ENCODE data around the gene PLXNB2.

PLXNB2 gene

DNA sequence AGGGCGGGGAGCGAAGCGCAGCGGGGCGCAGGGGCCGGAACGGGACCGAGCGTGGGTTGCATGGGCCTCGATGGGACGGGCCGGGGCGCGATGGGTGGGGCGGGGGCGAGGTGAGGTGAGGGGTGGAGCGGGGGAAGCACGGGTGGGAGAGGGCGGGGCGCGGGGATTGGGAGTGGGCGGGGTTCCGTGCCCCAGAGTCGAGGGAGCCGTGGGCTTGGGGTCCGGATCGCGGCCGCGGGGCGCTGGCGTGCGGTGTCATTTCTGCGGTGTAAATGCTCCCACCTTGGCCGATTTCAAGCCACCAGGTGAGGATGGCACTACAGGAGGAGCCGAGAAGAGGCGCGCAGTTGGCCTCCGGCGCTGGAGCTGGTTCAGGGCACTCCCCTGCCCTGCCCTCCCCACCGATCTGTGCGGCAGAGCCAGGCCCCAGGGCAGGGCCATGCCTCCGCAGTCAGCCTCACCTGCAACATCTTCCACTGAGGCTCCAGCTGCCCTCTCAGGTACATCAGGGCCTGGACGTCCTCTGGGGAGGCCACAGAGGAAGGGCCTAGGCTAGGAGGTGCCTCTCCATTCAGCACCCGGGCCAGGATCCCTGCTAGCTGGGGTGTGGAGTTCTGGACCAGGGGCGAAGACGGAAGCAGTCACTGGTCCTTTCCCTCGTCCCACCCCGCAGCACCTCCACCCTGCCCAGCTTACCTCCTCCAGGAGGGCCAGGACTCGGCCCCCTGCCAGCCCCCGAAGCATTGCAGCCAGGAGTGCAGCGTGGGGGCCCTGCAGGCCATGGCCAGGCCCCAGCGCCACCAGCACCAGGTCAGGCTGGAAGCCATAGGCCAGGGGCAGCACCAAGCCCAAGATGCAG, 62.0 kb downstream of the PLXNB2 start:
- Histone ChIP-seq H3K4me3 (ENCODE audit: low read depth, low read length) (peak overlapping the region; percentile 87), H3K36me3 (ENCODE audit: control insufficient read depth, insufficient read depth, low read length) (peaks cover 10% of the 10 kb centered on the region), H3K27ac (ENCODE audit: low read depth, low read length) (peak overlapping the region; percentile 56), H3K4me1 (ENCODE audit: control insufficient read depth, insufficient read depth, low read length) (peaks cover 18% of the 10 kb centered on the region), H3K27me3 (ENCODE audit: control insufficient read depth, insufficient read depth, low read length) (no peaks in the 10 kb centered on the region), H3K9ac (ENCODE audit: low read length) (peak overlapping the region; percentile 94), H3K9me3 (ENCODE audit: control insufficient read depth, insufficient read depth, low read depth, low read length) (no peaks in the 10 kb centered on the region)

DNA sequence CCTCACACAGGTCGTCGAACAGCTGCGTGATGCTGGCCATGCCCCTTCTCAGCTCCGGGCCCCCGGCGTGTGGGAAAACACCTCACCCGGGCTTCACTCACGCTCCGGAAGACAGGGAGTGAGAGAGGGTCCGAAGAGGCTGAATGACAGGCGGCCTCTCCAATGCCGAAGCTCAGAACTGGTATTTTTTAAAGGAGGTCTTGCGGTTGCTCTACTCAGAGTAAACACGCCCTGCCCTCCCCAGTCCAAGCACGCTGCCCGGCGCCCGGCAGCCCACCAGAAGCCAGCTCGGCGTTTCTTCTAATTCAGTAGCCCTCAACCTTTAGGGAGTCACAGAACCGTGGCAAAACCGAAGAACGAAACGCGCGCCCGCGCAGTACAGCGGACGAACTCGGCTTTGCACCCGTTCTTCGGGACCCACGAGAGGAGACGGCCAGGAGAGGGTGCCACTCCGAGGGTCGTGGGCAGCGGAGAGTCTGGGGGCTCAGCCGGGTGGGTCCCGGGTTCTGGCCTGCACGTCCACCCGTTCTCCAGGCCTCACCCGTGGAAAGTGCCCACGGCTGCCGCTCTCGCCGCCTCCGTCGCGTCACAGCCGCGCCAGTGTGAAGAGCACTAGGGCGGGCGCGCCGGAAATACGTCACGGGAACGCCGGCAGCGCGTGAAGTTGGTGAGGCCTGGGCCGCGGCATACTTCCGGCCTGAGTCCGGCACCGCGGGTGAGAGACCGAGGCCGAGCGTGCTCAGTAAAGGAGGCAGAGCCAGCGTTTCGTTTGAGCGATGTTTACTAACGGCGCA, 62.8 kb downstream of the PLXNB2 start, which contains the start of gene TUBGCP6:
TUBGCP6 (minus strand) TSS at position 604 of the 794 bp plus-strand sequence; CDS start at position 40, 564 bp downstream.
- peak within 1 kb of the TSS; percentile 56 for H3K27ac ChIP-seq (ENCODE audit: low read depth, low read length)
- peaks cover 18% of the 10 kb centered on the region for H3K36me3 ChIP-seq (ENCODE audit: control insufficient read depth, insufficient read depth, low read length)
- H3K9me3 ChIP-seq (ENCODE audit: control insufficient read depth, insufficient read depth, low read depth, low read length), result no peaks in the 10 kb centered on the region
- H3K27me3 ChIP-seq (ENCODE audit: control insufficient read depth, insufficient read depth, low read length), result no peaks in the 10 kb centered on the region
- peak within 1 kb of the TSS; percentile 87 for H3K4me3 ChIP-seq (ENCODE audit: low read depth, low read length)
- H3K9ac ChIP-seq (ENCODE audit: low read length), result peak within 1 kb of the TSS; percentile 94
- peaks cover 13% of the 10 kb centered on the region; the same call in 1 of the 2 replicates for H3K4me1 ChIP-seq (ENCODE audit: control insufficient read depth, insufficient read depth, low read length)

DNA sequence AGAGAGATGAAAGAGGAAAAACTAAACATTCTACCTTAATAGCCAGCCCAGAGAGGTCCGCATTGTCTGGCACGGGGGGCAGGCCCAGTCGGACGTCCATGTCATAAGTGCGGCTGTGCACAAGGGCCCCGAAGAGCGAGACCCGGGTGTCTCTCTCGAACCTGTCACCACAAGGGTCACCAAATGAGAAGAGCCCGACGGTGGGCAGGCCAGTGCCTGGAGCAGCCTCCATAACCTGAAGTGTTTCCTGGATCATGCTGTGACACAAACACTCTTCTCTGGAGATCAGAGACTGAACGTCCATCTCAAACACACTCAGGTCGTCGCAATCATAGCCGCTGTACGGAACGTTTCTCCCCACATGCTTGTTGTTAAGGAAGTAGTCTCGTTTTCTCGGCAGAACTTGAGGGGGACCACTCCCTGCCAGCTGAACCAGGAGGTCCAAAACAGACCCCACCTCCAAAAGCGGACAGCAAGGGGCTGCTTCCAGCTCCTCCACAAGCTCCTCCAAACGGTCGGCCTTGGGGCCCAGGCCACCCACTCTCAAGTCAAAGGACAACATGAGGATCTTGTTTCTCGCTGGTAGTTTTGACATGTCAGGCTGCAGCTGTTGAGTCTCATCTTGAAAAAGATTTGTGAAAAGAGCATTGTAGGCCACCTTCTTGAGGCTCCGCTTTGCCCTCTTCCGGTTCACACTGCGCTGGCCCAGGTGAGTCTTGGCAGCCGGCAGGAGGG, 63.6 kb downstream of the PLXNB2 start:
- H3K27ac ChIP-seq (ENCODE audit: low read depth, low read length), result no peak overlapping the region
- peak overlapping the region; percentile 87 for H3K4me3 ChIP-seq (ENCODE audit: low read depth, low read length)
- H3K4me1 ChIP-seq (ENCODE audit: control insufficient read depth, insufficient read depth, low read length), result peaks cover 13% of the 10 kb centered on the region; the same call in 1 of the 2 replicates
- H3K9ac ChIP-seq (ENCODE audit: low read length), result peak overlapping the region; percentile 94
- peaks cover 22% of the 10 kb centered on the region for H3K36me3 ChIP-seq (ENCODE audit: control insufficient read depth, insufficient read depth, low read length)
- H3K27me3 ChIP-seq (ENCODE audit: control insufficient read depth, insufficient read depth, low read length), result no peaks in the 10 kb centered on the region
- H3K9me3 ChIP-seq (ENCODE audit: control insufficient read depth, insufficient read depth, low read depth, low read length), result no peaks in the 10 kb centered on the region

DNA sequence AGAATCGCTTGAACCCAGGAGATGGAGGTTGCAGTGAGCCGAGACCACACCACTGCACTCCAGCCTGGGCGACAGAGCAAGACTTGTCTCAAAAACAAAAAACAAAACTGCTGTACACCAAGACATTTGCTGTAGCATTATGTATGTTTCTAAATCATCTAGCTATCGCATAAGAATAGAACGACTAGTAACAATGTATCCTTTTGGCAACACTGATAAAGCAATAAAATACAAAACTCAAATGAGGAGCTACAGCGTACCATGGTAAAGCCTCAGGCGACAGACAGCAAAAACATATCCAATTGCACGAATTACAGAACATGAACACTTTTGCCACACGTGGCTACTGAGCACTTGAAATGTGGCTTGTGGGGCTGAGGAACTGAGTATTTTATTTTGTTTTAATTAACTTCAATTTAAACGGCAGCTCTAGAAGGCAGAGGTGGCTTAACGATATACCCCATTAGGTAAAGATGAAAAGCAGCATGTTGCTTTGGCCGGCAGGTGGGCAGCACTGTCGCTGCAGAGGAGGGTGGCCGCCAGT, 65.0 kb downstream of the PLXNB2 start:
- Histone ChIP-seq H3K4me3 (ENCODE audit: low read depth, low read length) (peak overlapping the region; percentile 12; the same call in 1 of the 2 replicates), H3K27me3 (ENCODE audit: control insufficient read depth, insufficient read depth, low read length) (no peaks in the 10 kb centered on the region), H3K9ac (ENCODE audit: low read length) (no peak overlapping the region), H3K4me1 (ENCODE audit: control insufficient read depth, insufficient read depth, low read length) (peaks cover 13% of the 10 kb centered on the region; the same call in 1 of the 2 replicates), H3K9me3 (ENCODE audit: control insufficient read depth, insufficient read depth, low read depth, low read length) (no peaks in the 10 kb centered on the region), H3K36me3 (ENCODE audit: control insufficient read depth, insufficient read depth, low read length) (peaks cover 22% of the 10 kb centered on the region), H3K27ac (ENCODE audit: low read depth, low read length) (no peak overlapping the region)

DNA sequence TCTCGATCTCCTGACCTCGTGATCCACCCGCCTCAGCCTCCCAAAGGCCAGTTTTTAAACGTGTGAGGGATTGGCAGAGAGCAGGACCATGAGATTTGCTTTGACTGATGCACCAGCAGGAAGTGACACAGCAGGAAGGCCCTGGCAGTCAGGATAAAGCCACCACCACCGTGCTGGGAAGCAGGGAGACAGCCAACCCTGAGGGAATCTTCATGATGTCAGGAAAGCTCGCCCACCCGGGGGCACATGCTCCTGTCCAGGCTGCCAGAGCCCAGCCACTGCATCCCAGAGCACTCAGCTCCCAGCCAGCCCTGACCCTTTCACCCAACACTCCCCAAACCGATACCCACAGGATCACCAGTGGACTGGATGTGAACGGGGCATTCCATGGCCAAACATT, 68.7 kb downstream of the PLXNB2 start:
- Histone ChIP-seq H3K4me3 (ENCODE audit: low read depth, low read length) (no peak overlapping the region), H3K4me1 (ENCODE audit: control insufficient read depth, insufficient read depth, low read length) (peaks cover 3% of the 10 kb centered on the region; the same call in 1 of the 2 replicates), H3K27me3 (ENCODE audit: control insufficient read depth, insufficient read depth, low read length) (no peaks in the 10 kb centered on the region)

DNA sequence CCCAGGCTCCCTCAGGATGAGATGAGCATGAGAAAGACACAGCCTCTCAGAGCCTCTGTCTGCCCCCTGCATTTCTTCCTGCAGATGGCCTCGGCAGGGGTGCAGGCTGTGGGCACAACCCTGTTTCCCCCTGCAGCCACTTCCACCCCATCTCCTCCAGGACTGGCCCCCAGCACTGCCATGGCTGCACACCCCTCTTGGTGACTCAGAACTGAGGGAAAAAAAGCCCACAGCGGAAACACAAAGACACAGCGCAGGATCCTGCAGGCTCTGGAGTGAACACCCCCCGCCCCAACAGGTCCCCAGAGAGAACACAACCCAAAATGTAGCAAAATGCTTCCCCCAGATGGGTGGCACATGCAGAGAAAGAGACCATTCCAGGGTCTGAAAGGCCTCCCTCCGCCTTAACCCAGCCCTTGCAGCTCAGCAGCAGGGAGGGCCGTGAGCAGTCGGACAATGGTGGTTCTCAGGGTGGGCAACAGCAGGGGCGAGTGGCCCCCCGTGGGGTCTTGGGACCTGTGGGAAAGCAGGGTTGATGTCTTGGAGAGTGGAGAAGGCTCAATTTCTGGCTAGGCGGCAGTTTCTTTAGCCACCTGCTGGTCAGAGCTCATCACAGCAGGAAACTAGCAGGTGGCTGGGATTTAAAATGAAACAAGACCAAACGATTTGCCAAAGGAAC, 70.6 kb downstream of the PLXNB2 start:
- Histone ChIP-seq H3K9ac (ENCODE audit: low read length) (no peak overlapping the region), H3K9me3 (ENCODE audit: control insufficient read depth, insufficient read depth, low read depth, low read length) (peaks cover 5% of the 10 kb centered on the region; the same call in 1 of the 2 replicates), H3K36me3 (ENCODE audit: control insufficient read depth, insufficient read depth, low read length) (peaks cover 15% of the 10 kb centered on the region; the same call in 1 of the 2 replicates), H3K27ac (ENCODE audit: low read depth, low read length) (no peak overlapping the region), H3K27me3 (ENCODE audit: control insufficient read depth, insufficient read depth, low read length) (no peaks in the 10 kb centered on the region), H3K4me1 (ENCODE audit: control insufficient read depth, insufficient read depth, low read length) (no peaks in the 10 kb centered on the region), H3K4me3 (ENCODE audit: low read depth, low read length) (no peak overlapping the region)

More for the DNA sequence above, 68.7 kb downstream of the PLXNB2 start:
- H3K27ac ChIP-seq (ENCODE audit: low read depth, low read length), result no peak overlapping the region
- H3K36me3 ChIP-seq (ENCODE audit: control insufficient read depth, insufficient read depth, low read length), result peaks cover 12% of the 10 kb centered on the region; the same call in 1 of the 2 replicates
- peaks cover 5% of the 10 kb centered on the region; the same call in 1 of the 2 replicates for H3K9me3 ChIP-seq (ENCODE audit: control insufficient read depth, insufficient read depth, low read depth, low read length)
- no peak overlapping the region for H3K9ac ChIP-seq (ENCODE audit: low read length)

DNA sequence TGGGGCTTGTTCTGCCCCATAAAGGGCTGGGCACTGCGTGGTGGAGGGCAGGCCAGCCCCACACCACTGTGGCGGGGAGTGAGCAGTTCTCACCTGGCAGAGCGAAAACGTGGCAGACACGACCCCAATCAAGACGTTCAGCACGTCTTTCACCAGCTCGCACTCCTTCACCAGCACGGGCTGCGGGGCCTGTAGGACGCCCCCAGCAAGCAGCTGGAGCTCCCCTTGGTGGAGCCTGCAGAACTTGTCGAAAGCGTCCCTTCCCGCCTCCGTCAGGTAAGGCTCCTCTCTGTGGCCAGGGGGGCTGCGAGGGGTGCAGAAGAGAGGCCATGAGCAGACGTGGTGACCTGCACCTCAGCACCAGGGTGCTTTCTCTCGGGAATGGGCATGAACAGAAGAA, 74.2 kb downstream of the PLXNB2 start:
- no peak overlapping the region for H3K27ac ChIP-seq (ENCODE audit: low read depth, low read length)
- no peaks in the 10 kb centered on the region for H3K4me1 ChIP-seq (ENCODE audit: control insufficient read depth, insufficient read depth, low read length)
- H3K9me3 ChIP-seq (ENCODE audit: control insufficient read depth, insufficient read depth, low read depth, low read length), result peaks cover 5% of the 10 kb centered on the region; the same call in 1 of the 2 replicates
- H3K27me3 ChIP-seq (ENCODE audit: control insufficient read depth, insufficient read depth, low read length), result no peaks in the 10 kb centered on the region
- H3K36me3 ChIP-seq (ENCODE audit: control insufficient read depth, insufficient read depth, low read length), result peaks cover 5% of the 10 kb centered on the region; the same call in 1 of the 2 replicates
- H3K9ac ChIP-seq (ENCODE audit: low read length), result no peak overlapping the region
- H3K4me3 ChIP-seq (ENCODE audit: low read depth, low read length), result no peak overlapping the region

DNA sequence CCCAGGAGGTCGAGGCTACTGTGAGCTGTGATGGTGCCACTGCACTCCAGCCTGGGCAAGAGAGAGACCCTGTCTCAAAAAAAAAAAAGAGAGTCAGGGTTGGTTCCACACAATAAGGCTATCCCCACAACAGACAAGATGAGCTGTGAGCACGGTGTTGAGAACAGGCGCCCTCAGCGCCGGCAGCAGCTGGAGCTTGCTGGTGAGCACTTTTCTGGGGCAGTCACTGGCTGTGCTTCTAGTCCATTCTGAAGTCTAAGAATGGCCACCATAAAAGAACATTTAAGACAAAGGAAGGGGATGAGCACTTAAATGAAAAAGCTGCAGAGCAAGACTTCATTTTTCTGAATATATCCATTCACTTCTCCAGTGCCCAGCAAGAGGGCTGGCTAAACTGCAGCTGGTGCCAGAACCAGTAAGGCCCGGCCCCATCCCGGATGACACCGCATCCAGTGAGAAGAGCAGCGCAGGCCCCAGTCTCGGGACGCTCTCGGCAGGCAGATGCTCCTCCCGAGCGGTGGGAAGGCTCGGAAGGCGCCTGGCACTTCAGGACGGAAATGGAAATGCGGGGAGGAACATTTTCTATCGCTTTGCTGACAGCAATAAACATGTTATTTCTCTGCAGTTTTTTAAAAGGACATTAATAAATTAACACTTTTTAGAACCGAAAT, 74.8 kb downstream of the PLXNB2 start:
- Histone ChIP-seq H3K9ac (ENCODE audit: low read length) (no peak overlapping the region), H3K9me3 (ENCODE audit: control insufficient read depth, insufficient read depth, low read depth, low read length) (peaks cover 5% of the 10 kb centered on the region; the same call in 1 of the 2 replicates), H3K27ac (ENCODE audit: low read depth, low read length) (no peak overlapping the region), H3K27me3 (ENCODE audit: control insufficient read depth, insufficient read depth, low read length) (no peaks in the 10 kb centered on the region), H3K36me3 (ENCODE audit: control insufficient read depth, insufficient read depth, low read length) (peaks cover 5% of the 10 kb centered on the region; the same call in 1 of the 2 replicates), H3K4me1 (ENCODE audit: control insufficient read depth, insufficient read depth, low read length) (no peaks in the 10 kb centered on the region), H3K4me3 (ENCODE audit: low read depth, low read length) (no peak overlapping the region)

DNA sequence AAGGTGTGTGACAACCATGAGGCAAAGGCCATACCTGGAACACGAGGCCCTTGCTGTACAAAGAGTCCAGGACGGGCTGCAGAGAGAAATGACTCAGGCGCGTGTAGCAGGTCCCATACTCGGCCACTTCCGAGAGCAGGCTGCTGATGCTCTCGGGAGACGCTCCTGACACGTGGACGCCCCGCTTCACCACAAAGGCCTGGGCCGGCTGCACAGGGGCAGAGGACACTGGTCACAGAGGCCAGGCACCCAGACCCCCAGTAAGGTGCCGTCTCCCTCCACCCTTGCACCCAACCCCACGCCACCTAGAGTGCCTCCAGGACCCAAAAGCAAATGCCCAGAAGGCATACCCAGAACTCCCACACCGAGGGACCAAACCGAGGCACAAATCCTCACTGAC, 78.1 kb downstream of the PLXNB2 start:
- no peak overlapping the region for H3K9ac ChIP-seq (ENCODE audit: low read length)
- H3K9me3 ChIP-seq (ENCODE audit: control insufficient read depth, insufficient read depth, low read depth, low read length), result no peaks in the 10 kb centered on the region
- no peaks in the 10 kb centered on the region for H3K4me1 ChIP-seq (ENCODE audit: control insufficient read depth, insufficient read depth, low read length)
- no peaks in the 10 kb centered on the region for H3K27me3 ChIP-seq (ENCODE audit: control insufficient read depth, insufficient read depth, low read length)
- no peak overlapping the region for H3K4me3 ChIP-seq (ENCODE audit: low read depth, low read length)
- no peak overlapping the region for H3K27ac ChIP-seq (ENCODE audit: low read depth, low read length)
- H3K36me3 ChIP-seq (ENCODE audit: control insufficient read depth, insufficient read depth, low read length), result peaks cover 14% of the 10 kb centered on the region

Measured in HUES6 (cell line).